ENCODE measurements around the gene DAPK1. TPM values are rescaled to one million over a fixed set of nuclear protein-coding genes. Genes with fewer than 3 reads are reported as not detected.

Gene DAPK1
- total and polyA plus RNA-seq, 2 experiments from 2014 or later = 44.4 to 62.3 TPM

GRCh38 chr9:87613265-87614111 is 115.8 kb downstream of the DAPK1 start:
- no peak for TF ChIP-seq EZH2phosphoT487 (IDR thresholded peaks at IDR 0.05; ENCODE audit: low read depth, severe bottlenecking, unreplicated experiment)
- TF ChIP-seq EZH2 (IDR thresholded peaks at IDR 0.05; ENCODE audit: borderline replicate concordance) = no peak
- TF ChIP-seq CTCF (IDR thresholded peaks at IDR 0.05; ENCODE audit: poor library complexity) = no peak
- H3K27me3 ChIP-seq = no peaks in the 10 kb centered on the region
- peak overlapping the region; percentile 48 for H3K4me2 ChIP-seq
- H3K4me1 ChIP-seq (ENCODE audit: insufficient read depth) = peaks cover 33% of the 10 kb centered on the region
- H3K36me3 ChIP-seq (replicated peaks; ENCODE audit: insufficient read depth, low read depth) = no peaks in the 10 kb centered on the region
- H3K27ac ChIP-seq = peak overlapping the region; percentile 52
- no peak overlapping the region for H3K4me3 ChIP-seq
- peaks cover 20% of the 10 kb centered on the region for H3K79me2 ChIP-seq
- no peak for DNase-seq (ENCODE audit: low spot score)
- no peaks in the 10 kb centered on the region for H3K9me2 ChIP-seq (replicated peaks; ENCODE audit: insufficient read depth)
- no peaks in the 10 kb centered on the region for H4K20me1 ChIP-seq (ENCODE audit: insufficient read depth, poor library complexity, severe bottlenecking)
- no peaks in the 10 kb centered on the region for H3K9me3 ChIP-seq (ENCODE audit: low read depth)
- WGBS (ENCODE audit: low lambda C conversion rate, missing lambda C conversion rate) = 49% methylated on average over 11 of the region's 11 CpGs
- no peak overlapping the region for H2AFZ ChIP-seq

GRCh38 chr9:87614397-87614796 is 116.7 kb downstream of the DAPK1 start:
- H3K79me2 ChIP-seq = peaks cover 20% of the 10 kb centered on the region
- H3K27me3 ChIP-seq = no peaks in the 10 kb centered on the region
- no peak overlapping the region for H3K4me3 ChIP-seq
- DNase-seq (ENCODE audit: low spot score) = no peak
- H3K9me2 ChIP-seq (replicated peaks; ENCODE audit: insufficient read depth) = no peaks in the 10 kb centered on the region
- no peaks in the 10 kb centered on the region for H3K36me3 ChIP-seq (replicated peaks; ENCODE audit: insufficient read depth, low read depth)
- H3K4me1 ChIP-seq (ENCODE audit: insufficient read depth) = peaks cover 33% of the 10 kb centered on the region
- H2AFZ ChIP-seq = no peak overlapping the region
- peak overlapping the region; percentile 48 for H3K4me2 ChIP-seq
- H3K27ac ChIP-seq = peak overlapping the region; percentile 52
- H4K20me1 ChIP-seq (ENCODE audit: insufficient read depth, poor library complexity, severe bottlenecking) = no peaks in the 10 kb centered on the region
- no peaks in the 10 kb centered on the region for H3K9me3 ChIP-seq (ENCODE audit: low read depth)
- 95% methylated on average over 7 of the region's 7 CpGs for WGBS (ENCODE audit: low lambda C conversion rate, missing lambda C conversion rate)
- no peak for TF ChIP-seq EZH2phosphoT487 (IDR thresholded peaks at IDR 0.05; ENCODE audit: low read depth, severe bottlenecking, unreplicated experiment)
- TF ChIP-seq EZH2 (IDR thresholded peaks at IDR 0.05; ENCODE audit: borderline replicate concordance) = no peak
- TF ChIP-seq CTCF (IDR thresholded peaks at IDR 0.05; ENCODE audit: poor library complexity) = no peak

GRCh38 chr9:87615136-87615535 is 117.5 kb downstream of the DAPK1 start:
- H3K4me1 ChIP-seq (ENCODE audit: insufficient read depth) = peaks cover 33% of the 10 kb centered on the region
- 91% methylated on average over 6 of the region's 6 CpGs for WGBS (ENCODE audit: low lambda C conversion rate, missing lambda C conversion rate)
- H3K36me3 ChIP-seq (replicated peaks; ENCODE audit: insufficient read depth, low read depth) = no peaks in the 10 kb centered on the region
- H3K79me2 ChIP-seq = peaks cover 20% of the 10 kb centered on the region
- DNase-seq (ENCODE audit: low spot score) = no peak
- H3K27ac ChIP-seq = peak overlapping the region; percentile 48
- TF ChIP-seq CTCF (IDR thresholded peaks at IDR 0.05; ENCODE audit: poor library complexity) (no peak), EZH2phosphoT487 (IDR thresholded peaks at IDR 0.05; ENCODE audit: low read depth, severe bottlenecking, unreplicated experiment) (no peak), EZH2 (IDR thresholded peaks at IDR 0.05; ENCODE audit: borderline replicate concordance) (no peak)
- no peaks in the 10 kb centered on the region for H3K9me2 ChIP-seq (replicated peaks; ENCODE audit: insufficient read depth)
- H3K4me2 ChIP-seq = no peak overlapping the region
- H3K9me3 ChIP-seq (ENCODE audit: low read depth) = no peaks in the 10 kb centered on the region
- no peaks in the 10 kb centered on the region for H3K27me3 ChIP-seq
- H2AFZ ChIP-seq = no peak overlapping the region
- no peaks in the 10 kb centered on the region for H4K20me1 ChIP-seq (ENCODE audit: insufficient read depth, poor library complexity, severe bottlenecking)
- H3K4me3 ChIP-seq = no peak overlapping the region
